Esophagus muscularis mucosa (tissue), 4 donors: ENCODE measurements around the gene PPP1R12B. TPM values are rescaled to one million over a fixed set of nuclear protein-coding genes. Genes with fewer than 3 reads are reported as not detected.
"Not testable (repeated sequence)": the region's sequence is repeated elsewhere in the genome, so short reads cannot be mapped to it uniquely, and the experiment has no call there.

Experiments
- DNase-seq: peaks from one replicate; pipeline ENCODE4 v3.0.0-alpha.2; 2017; ENCODE audit errors: extremely low spot score
- H3K27ac ChIP-seq, 4 donors: fragments of 200-600 bp; sonication (generic); replicated peaks in 1 of 4; 1 replicate in 3 of 4; 2 replicates in 1 of 4; pipeline ENCODE4 v1.5.1; 2016 to 2019; ENCODE audit warnings: mild to moderate bottlenecking in 1 of 4
- H3K27me3 ChIP-seq, 4 donors: fragments of 200-600 bp; sonication (generic); one replicate each; pipeline versions ENCODE4 v1.5.1 to v1.6.0; 2016 to 2019
- H3K36me3 ChIP-seq, 4 donors: fragments of 200-600 bp; sonication (generic); one replicate each; pipeline ENCODE4 v1.5.1; 2016 to 2019
- H3K4me1 ChIP-seq, 4 donors: fragments of 200-600 bp; sonication (generic); one replicate each; pipeline ENCODE4 v1.5.1; 2016 to 2019
- H3K4me3 ChIP-seq, 4 donors: fragments of 200-600 bp; sonication (generic); 1 replicate in 2 of 4; 2 replicates in 2 of 4; pipeline ENCODE4 v1.5.1; 2016 to 2019; ENCODE audit warnings: mild to moderate bottlenecking in 4 of 4, moderate library complexity in 1 of 4
- H3K9me3 ChIP-seq, 4 donors: fragments of 200-600 bp; sonication (generic); 1 replicate in 3 of 4; 2 replicates in 1 of 4; pipeline ENCODE4 v1.5.1; 2016 to 2019
- CTCF ChIP-seq, 3 experiments: fragments of 200-600 bp in 2 of 3; fragments of 450-650 bp in 1 of 3; sonication (generic) in 2 of 3; IDR thresholded peaks; one replicate each; pipeline ENCODE4 v1.5.1; 2017 to 2019; ENCODE audit warnings: antibody characterized with exemption in 3 of 3, mild to moderate bottlenecking in 2 of 3, moderate library complexity in 1 of 3
- EP300 ChIP-seq: sonication (generic); formaldehyde crosslinking; IDR thresholded peaks from one replicate; pipeline ENCODE4 v1.6.1; 2017; ENCODE audit warnings: antibody characterized with exemption
- POLR2A ChIP-seq: fragments of 450-650 bp; IDR thresholded peaks from one replicate; pipeline ENCODE4 v1.6.1; 2017; ENCODE audit warnings: antibody characterized with exemption, moderate library complexity, mild to moderate bottlenecking, low read depth
- POLR2AphosphoS5 ChIP-seq, 2 donors: sonication (generic); formaldehyde crosslinking; IDR thresholded peaks; one replicate each; pipeline ENCODE4 v1.6.1; 2017; ENCODE audit warnings: antibody characterized with exemption in 2 of 2
- WGBS: methylation state at CpG from one replicate; pipeline ENCODE4 v1.1.5; 2018; 5-methylcytosine and 5-hydroxymethylcytosine counted together
- intact Hi-C: fragments of 100-400 bp; cut with DNase I; formaldehyde crosslinking; loops from one replicate; pipeline ENCODE4 v1.15.1; 2023
- small RNA-seq, 3 donors: library from RNA; depleted of rRNA; stranded (forward); fragments of <200 nt; gene quantifications; one replicate each; pipeline ENCODE3, GENCODE V24; 2016
- total RNA-seq, 4 donors: library from RNA; depleted of rRNA; stranded (reverse); fragments of >200 nt; gene quantifications; one replicate each; pipeline versions ENCODE4 v1.1.0 to v1.2.1, GENCODE V29; 2016

PPP1R12B gene
- total RNA-seq, 4 donors from 2014 or later: 692 to 1,262 (median 949) TPM

- Histone ChIP-seq H3K9me3 (no peaks in the 10 kb centered on the region), H3K4me1 (peaks cover 10 to 12% (median 11%) of the 10 kb centered on the region in 4 donors), H3K27ac (no peak overlapping the region), H3K27me3 (peaks cover 4 to 59% (median 14%) of the 10 kb centered on the region in 4 donors), H3K4me3 (no peak overlapping the region), H3K36me3 (no peaks in the 10 kb centered on the region)
- 72% methylated on average over 7 of the region's 7 CpGs for WGBS
- intact Hi-C loops: no loop called here
- TF ChIP-seq POLR2AphosphoS5 (IDR thresholded peaks at IDR 0.05) (no peak), EP300 (no peak), CTCF (IDR thresholded peaks at IDR 0.05) (no peak), POLR2A (no peak)
- DNase-seq: no peak
Observed at GRCh38 chr1:202638019-202638700, 289.7 kb downstream of the PPP1R12B start.

GRCh38 chr1:202638701-202639305 is 290.3 kb downstream of the PPP1R12B start:
- WGBS: 86% methylated on average over 9 of the region's 9 CpGs
- H3K4me3 ChIP-seq, DNase-seq, intact Hi-C loops, H3K27ac ChIP-seq, H3K36me3 ChIP-seq, H3K9me3 ChIP-seq: not testable (repeated sequence)
- Histone ChIP-seq H3K4me1 (peaks cover 16 to 19% (median 18%) of the 10 kb centered on the region in 4 donors), H3K27me3 (peaks cover 4 to 65% (median 19%) of the 10 kb centered on the region in 4 donors)

GRCh38 chr1:202639500-202639899 is 291.0 kb downstream of the PPP1R12B start:
- intact Hi-C loops: no loop called here
- Histone ChIP-seq H3K36me3 (no peaks in the 10 kb centered on the region), H3K9me3 (no peaks in the 10 kb centered on the region), H3K4me3 (no peak overlapping the region), H3K27me3 (peaks cover 4 to 72% (median 24%) of the 10 kb centered on the region in 4 donors), H3K4me1 (peaks cover 21 to 26% (median 24%) of the 10 kb centered on the region in 4 donors), H3K27ac (no peak overlapping the region)
- 86% methylated on average over 9 of the region's 9 CpGs for WGBS
- TF ChIP-seq CTCF (IDR thresholded peaks at IDR 0.05) (no peak), EP300 (no peak), POLR2AphosphoS5 (IDR thresholded peaks at IDR 0.05) (no peak), POLR2A (no peak)
- no peak for DNase-seq

GRCh38 chr1:202642212-202642611 is 293.7 kb downstream of the PPP1R12B start:
- WGBS: 27% methylated on average over 15 of the region's 20 CpGs
- no peak for TF ChIP-seq POLR2A
- no peak for TF ChIP-seq EP300
- TF ChIP-seq CTCF (IDR thresholded peaks at IDR 0.05): no peak
- TF ChIP-seq POLR2AphosphoS5 (IDR thresholded peaks at IDR 0.05): no peak
- H3K9me3 ChIP-seq: no peaks in the 10 kb centered on the region
- no peak for DNase-seq
- H3K4me1 ChIP-seq: peaks cover 21 to 27% (median 25%) of the 10 kb centered on the region in 4 donors
- peak overlapping the region; percentile 42 to 55 (median 47) for H3K4me3 ChIP-seq
- no peaks in the 10 kb centered on the region for H3K36me3 ChIP-seq
- intact Hi-C loops: no loop called here
- H3K27me3 ChIP-seq: peaks cover 4 to 88% (median 26%) of the 10 kb centered on the region in 4 donors
- H3K27ac ChIP-seq: no peak overlapping the region

Small RNAs within 50 kb of the gene (small RNA-seq; reads per million reads assigned to genes)
- gene AC099336.2 (0 reads per million in 3 donors), gene RF00156 (0 reads per million in 3 donors), gene RNU6-89P (0 reads per million in 3 donors)

Other genes with a start within 250 kb of the PPP1R12B start
- under 1 TPM in 3 of 4 donors, not detected in 1; 0.17 to 0.69 (median 0.58) TPM for gene GPR37L1, start 225.8 kb upstream of the PPP1R12B start, total RNA-seq
- 10 to 100 TPM; 41.1 to 60.8 (median 53.6) TPM for gene ARL8A, start 204.0 kb upstream of the PPP1R12B start, total RNA-seq
- gene PTPN7, start 188.1 kb upstream of the PPP1R12B start, total RNA-seq: 1 to 10 TPM in 2 of 4 donors, under 1 TPM in 2; 0.78 to 2.5 (median 1.3) TPM
- 1 to 10 TPM in 1 of 4 donors, under 1 TPM in 2, not detected in 1; under 0.01 to 1.2 (median 0.78) TPM for gene LGR6, start 154.9 kb upstream of the PPP1R12B start, total RNA-seq
- gene UBE2T, start 6.8 kb upstream of the PPP1R12B start, total RNA-seq: 1 to 10 TPM; 1.5 to 2.0 (median 1.8) TPM